Stimulated activated CD4-positive, alpha-beta T cell treated with anti-CD3 and anti-CD28 coated beads, Interleukin-2, amount 100 ng/mL, for 48 hours (primary cell): Measurements from ENCODE around the gene WASF2.
"Not testable (repeated sequence)": the region's sequence is repeated elsewhere in the genome, so short reads cannot be mapped to it uniquely, and the experiment has no call there.

ENCODE experiments used
- DNase-seq, 2 donors: peaks; one replicate each; pipeline ENCODE4 v3.0.0-alpha.2; 2020

The WASF2 gene

DNA sequence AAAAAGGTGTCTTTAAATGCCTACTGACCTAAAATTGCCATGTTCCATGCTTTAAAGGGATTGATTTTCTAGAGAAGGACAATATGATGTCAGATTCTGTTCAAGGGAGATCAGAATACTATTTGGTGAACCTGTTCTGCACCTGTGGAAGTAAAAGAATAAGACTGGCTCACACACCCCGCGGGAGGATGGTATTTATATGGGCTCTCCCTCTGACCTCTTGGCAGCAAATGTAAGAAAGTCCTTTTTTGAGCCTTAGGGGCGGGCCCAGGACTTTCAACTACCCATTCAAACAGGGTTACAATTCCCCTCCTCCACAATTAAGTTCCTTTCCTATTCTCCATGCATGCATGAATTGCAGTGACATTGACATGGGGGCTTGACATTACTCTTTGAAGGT is 42.1 kb downstream of the WASF2 start:
- no peak for DNase-seq

DNA sequence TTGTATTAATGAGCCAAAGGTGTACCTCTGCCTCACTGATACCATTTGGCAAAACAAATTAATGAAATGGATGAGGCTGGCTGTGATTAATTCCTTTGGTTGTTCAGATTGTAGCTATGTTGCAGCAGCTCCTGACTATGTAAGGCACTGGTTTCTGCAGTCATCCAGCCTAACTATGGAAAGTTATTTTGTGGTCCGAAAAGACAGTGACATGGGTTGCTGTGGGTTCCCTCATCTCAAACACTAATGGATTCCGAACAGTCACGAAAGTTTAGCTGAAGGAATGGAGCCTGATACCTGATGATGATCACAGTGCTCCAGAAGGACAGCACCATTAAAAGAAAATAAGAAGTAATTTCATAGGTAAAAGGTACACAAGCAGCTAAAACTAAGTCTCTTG is 42.6 kb downstream of the WASF2 start:
- DNase-seq = no peak

DNA sequence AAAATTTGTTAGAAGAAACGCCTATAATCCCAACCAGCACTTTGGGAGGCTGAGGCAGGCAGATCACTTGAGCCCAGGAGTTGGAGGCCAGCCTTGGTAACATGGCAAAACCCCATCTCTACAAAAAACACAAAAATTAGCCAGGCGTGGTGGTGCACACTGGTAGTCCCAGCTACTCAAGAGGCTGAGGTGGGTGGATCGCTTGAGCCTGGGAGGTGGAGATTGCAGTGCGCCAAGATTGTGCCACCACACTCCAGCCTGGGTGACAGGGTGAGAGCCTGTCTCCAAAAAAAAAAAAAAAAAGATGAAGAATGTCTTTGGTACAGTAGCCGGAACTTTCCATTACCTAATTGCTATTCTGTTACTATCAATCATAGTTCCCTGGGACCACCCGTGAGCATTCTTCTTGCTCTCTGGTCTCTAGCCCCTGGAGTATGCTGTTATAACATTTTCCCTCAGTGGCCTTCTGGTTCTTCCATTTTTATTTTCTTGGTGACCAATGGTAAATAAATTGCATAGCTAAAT is 43.4 kb downstream of the WASF2 start:
- DNase-seq = no peak

DNA sequence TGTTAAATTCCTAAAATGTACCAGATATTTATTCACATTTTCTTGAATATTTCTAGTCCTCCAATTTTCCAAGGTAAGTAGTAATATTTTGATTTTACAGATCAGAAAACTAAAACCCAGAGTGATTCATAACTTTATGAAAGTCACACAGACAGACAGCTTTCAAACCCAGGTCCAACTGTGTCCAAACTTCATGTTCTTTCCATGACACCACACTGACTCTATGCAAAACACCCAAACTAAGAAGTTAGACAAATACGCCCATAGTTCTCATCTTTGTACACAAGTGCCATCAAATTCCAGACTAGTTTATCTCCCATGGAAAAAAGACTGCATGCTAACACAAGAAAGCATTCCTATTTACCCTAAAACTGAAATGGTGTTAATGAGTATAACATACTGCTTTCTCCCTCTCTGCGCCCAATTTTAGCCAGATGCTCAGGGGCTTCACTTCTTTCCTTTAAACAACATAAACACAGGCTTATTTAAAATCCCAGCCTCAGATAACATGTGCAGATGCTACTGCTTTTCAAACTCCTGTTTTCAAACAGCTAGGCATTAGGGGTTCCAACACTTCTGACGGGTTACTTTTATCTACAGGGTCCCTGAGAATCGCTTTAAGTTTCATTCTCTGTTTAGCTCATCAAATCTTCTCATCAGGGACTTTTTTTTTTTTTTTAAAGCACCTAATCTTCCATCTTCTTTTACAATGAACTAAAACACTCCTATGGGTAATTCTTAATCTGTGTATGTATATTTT is 44.6 kb downstream of the WASF2 start:
- DNase-seq = no peak

DNA sequence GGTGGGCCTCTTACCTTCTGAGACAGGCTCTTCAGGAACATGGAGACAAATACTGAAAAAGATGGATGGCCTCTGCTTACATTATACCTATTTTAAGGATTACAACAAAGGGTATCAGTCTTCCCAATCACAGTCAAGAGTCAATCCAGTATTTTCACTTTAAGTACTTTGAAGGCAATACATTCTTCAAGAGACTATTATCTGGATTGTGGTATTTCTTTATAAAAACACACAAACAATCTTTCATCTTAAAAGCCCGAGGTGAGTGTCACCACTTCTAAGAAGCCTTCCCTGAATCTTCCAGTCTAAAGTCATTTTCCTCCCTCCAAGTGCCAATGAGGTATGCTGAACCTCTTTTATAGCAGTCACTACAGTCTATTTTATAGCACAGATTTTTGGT is 45.3 kb downstream of the WASF2 start:
- no peak for DNase-seq

DNA sequence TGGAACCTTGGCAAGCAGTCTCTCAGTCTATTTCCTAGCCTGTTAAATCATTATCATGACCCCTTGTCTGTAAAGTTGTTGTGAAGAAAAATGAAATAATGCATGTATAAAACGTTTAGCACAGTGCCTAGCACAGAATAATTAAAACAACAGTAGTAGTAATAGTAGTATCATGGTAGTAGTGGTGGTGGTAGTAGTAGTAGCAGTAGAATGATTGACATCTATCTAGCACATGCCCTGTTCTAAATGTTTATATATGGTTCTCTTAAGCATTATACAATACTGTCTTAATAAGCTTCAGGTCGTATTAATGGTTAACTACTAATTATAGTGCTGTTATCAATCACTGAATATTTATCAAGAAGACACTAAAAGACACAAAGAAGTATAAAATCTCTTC is 50.8 kb downstream of the WASF2 start:
- no peak for DNase-seq

DNA sequence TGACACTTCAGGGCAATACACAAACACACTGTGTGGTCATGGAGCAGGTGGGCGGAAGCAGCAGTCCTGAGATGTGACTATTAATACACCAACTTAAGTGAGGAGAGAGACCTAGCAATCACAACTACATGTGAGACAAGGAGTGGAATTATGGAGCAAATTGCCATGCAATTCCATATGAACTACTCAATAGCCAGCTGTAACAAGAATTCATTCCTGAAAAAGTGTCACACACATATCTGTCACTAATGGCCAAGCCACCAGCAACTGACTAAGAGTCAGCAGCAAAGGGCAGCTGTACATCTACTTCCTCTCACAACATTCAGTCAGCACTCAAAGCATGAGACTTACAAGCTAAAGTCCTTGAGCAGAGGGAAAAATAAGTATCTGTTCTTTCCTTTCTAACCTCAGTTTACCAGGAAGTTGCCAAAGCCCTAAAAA is 51.3 kb downstream of the WASF2 start:
- no peak for DNase-seq

DNA sequence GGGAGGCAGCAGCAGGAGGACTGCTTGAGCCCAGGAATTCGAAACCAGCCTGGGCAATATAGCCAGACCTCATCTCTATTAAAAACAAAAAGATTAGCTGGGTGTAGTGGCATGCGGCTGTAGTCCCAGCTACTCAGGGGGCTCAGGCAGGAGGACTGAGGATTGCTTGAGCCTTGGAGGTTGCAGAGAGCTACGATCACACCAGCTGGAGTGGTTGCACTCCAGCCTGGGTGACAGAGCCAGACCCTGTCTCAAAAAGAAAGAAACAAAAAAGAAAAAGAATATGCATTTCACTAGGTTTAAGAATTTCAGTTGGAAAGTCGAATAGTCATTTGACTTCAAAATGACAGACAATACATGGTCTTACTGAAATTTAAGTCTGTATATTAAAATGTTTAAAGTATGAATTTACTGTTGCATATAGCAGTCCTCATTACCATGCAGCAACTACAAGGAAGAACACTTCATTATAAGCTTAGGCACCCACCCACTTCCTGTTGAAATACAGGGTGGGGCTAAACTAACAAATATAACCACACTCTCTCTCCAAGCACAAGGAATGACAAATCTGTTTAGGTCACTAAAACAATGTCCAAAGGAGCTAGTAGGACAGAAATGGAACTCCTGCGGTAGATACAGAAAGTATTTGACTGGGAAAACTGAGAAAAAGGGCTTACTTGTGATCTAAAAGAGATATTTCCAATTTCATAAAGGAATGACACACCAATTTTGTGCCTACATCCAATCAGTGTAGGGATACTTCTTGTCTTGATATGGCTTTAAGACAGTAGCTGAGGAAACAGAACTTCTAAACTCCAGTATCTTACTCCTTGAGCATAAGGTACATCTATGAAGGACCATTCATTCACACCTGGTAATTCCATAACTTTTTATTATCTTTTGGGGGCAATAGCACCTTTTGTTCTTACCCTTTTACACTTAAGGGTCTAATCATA is 53.5 kb downstream of the WASF2 start:
- DNase-seq = no peak

DNA sequence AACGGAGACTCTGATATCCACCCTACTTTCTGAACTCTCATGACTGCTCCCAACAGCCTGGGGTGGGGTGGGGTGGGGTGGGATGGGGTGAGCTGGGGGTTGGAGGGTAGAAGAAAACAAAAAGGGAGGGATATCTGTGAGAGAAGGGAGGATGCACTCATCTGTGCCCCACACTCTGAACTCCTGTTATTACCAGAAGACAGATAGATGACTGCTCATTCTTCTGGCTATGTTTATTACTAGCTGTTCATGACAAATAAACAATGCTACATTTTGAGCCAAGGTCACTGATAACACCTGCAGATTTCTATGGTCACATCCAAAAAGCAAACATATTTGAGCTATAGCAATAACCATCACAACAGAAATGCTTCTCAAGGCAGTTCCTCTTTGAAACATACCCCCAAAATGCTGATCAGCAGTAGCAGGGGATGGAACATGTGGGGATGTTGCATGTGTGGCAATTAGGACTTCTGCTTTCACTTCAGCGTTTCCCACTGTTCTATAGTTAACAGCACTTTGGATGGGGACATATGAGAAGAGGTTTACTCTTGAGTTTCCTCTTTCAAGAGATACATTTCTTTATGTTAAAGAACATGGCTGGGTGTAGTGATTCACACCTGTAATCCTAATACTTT is 54.3 kb downstream of the WASF2 start:
- DNase-seq = no peak

DNA sequence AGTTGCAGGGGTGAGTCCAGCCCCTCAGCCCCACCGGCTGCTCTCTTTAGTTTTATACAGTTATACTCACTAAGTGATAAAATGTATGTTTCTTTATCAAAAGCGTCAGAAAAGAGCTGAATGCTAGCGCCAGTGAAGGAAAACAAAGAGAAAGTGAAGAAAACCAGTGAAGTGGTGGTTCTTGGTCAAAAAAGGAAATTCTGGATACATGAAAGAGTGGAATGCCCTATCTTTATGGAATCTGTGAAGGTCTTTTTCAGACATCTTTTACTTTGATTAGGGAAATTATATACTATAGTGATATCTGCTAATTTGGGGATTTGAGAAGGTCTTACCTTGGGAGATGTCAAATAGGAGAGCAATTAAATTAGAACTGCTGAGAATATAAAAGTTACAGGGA is 56.3 kb downstream of the WASF2 start:
- DNase-seq = no peak

DNA sequence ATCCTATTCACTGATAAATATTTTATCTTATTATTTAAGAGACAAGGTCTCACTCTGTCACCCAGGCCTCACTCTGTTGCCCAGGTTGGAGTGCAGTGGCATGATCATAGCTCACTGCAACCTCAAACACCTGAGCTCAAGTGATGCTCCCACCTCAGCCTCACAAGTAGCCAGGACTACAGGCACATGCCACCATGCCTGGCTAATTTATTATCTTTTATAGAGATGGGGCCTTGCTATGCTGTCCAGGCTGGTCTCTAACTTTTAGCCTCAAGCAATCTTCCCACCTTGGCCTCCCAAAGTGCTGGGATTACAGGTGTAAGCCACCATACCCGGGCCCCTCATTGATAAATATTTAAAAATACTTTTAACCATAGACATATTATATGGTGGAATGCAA is 57.2 kb downstream of the WASF2 start:
- DNase-seq = not testable (repeated sequence)

DNA sequence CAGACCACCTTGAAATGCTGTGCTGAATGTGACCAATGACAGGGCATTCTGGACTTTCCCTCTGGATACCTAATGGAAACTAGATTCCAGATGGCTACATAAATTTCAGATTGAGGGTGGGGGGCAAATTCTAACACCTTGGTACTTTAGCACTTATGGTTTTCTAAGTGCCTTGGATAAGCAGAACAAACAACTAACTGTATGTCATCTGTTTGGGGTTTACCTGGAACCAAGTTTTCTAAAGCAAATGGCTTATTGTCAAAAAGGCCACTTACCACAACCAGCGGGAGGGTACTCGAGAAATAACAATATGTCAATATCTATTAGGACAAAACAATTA is 58.4 kb downstream of the WASF2 start:
- DNase-seq = no peak

DNA sequence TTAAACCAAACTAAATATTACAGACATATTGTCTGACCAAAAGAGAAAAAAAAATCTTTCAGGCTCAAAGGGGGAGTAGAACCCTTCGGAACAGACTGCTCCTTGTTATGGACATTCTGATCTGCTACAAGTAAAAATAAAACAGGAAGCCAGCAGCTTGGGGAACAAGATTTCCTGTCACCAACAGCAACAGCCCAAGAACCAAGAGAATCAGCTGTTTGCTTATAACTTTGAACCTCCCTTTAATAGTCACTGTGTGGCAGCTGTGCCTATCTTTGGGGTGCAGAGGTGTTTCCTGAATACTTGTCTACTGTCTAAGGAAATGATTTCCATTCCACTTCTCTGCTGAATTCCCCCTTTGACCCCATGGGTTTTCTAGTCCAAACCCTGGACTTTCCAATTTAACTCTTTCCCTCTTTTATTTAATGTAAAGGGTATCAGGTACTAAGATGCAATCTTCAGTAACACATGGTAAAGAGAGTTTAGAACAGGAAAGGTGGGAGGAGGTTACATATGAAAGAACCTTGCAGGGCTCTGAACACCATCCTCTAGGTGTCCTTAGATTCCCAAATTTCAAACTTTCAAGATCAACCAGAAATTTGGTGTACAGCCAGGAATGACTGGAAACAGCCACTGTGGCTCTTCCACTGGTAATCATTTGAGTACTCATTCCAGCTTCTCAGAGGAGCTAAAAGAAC is 58.9 kb downstream of the WASF2 start:
- no peak for DNase-seq

DNA sequence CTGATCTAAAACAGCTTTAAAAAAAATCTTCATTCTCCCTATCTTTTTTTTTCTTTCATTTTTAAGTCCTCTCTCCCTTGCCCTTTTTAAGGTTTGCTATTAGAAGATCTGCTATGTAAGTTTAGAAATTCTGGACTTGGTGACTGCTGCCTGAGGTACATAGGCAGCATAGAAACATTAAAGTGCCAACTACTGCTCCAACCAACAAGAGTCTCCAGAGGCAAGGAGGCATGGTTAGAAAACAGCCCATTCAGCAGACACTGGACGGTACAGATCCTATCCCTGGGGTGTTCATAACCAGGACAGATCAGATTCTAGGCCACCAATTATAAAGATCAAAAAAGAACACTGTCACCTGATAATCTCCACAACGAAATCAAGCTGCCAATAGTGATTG is 60.9 kb downstream of the WASF2 start:
- no peak for DNase-seq

DNA sequence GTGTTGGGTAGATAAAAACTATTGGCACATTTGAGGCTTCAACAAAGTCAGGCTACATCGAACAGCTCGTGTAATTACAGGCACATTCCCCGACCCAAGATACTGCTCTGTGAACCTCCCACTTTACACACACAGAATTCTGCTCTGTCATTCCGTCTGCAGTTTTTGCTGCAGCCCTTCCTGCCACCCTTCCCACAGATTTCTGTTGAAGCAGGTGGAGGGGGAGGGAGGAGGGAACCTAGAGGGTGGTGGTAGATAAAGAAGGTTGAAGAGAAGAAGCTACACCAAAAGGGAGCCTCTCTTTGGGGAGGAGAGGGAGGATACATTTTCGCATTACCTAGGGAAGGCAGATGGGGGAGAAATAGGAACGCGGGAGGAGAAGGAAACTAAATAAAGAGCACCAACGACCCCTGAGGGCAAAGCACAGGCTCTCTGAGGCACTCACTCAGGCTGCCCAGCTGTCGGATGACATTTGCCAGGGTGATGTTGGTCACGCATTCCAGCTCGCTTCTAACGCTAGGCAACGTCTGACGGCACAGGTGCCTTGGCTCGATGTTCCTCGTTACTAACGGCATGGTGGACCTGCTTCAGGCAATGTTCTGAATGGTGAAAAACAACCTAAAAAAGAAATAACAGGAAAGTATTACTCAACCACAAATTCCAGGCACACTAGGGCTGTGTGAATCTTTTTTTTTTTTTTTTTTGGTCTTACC is 61.5 kb downstream of the WASF2 start:
- DNase-seq = no peak

DNA sequence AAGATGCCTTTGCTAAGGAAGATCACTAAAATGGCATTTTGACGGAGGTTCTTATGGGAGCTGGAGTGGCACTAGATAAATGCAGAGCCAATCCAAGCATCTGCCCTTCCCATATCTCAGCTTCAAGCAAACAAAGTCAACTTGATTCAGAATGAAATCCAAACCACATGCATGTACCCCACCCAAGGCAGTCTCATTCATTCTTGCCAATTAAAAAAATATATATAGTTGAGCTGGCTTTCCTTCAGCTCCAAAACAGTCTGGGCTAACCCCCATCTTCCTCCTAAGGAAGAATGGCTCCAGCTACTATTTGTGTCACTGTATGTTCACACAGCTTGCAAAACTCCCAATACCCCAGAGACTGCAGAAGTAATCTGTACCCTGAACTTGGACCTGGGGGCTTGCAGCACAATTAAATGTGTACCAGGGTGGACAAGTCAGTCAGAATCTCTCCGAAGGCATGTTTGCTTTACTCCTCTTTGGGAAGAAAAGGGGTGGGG is 62.1 kb downstream of the WASF2 start:
- DNase-seq = no peak

DNA sequence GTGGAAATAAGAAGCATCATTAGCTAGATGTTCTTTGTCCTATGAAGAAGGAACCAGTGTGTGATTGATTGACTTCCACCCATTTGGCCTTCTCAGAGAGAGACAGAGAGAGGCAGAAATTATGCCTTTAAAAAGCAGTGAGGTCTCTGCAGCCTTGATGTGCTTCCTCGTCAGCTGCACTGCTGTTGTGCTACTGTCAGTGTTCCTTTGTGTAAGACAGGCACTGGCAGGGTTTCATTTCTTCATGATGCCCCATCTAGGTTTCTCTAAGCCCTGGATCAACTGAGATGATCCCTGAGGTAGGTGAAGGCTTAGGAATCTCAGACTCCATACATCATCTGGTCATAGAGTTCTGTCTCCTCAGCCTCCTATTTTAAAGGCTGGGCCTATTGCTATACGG is 62.6 kb downstream of the WASF2 start:
- no peak for DNase-seq

DNA sequence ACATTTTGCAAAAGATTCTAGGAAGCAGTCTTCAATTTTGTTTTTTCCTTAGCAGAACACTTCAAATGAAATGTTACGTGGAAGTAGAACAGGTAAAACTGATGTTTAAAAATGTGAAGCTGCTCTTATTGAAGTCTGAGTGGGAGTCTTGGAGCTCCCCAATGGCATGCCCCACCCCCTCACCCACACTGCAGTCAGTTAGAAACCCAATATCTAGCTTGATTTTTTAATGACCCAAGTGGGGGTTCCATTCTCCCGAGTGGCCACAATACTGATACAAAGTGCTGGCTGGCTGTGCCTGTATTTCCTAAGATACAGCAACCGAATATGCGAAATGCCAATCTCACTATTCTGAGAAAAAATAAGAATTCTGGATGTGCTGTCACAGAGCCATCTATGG is 66.3 kb downstream of the WASF2 start:
- no peak for DNase-seq

DNA sequence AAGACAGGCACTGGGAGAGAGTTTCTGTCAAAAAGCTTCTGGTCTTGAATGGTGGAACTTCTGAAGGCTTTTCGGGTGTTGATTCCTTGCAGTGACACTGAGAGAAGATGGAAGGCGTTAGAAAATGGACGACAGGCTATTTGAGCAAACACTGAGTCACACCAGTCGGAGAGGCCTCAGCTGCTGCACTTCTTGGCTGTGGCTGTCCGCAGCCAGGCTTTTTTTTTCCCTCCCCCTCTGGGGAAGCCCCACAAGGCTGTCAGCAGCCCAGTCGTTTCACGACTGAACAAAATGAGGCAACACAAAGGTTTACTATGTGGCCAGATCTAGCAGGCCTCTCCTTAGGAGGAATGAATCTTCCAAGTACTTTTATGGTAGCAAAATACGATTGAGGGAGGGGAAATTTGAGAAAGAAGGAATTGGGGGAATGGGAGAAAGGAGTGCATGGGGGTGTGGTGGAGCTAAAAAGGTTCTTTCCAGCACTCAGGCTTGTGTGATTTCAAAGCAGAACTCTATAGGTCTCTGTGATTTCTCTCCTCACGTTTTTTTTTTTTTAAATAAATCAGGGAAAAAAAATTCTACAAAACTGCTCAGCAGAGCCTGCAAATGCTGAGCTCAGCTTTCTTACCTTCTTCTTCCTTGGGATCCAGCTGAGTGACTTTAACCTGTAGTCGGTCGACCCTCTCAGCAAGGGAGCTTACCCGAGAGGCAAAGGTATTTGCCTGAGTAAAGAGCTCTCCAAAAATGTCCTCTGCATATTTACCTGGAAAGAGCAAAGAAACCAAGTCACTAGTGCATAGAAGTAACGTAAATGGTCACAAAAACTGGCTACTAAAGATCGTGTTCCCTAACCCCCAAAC is 71.4 kb downstream of the WASF2 start:
- DNase-seq = peak; percentile 48 to 59

DNA sequence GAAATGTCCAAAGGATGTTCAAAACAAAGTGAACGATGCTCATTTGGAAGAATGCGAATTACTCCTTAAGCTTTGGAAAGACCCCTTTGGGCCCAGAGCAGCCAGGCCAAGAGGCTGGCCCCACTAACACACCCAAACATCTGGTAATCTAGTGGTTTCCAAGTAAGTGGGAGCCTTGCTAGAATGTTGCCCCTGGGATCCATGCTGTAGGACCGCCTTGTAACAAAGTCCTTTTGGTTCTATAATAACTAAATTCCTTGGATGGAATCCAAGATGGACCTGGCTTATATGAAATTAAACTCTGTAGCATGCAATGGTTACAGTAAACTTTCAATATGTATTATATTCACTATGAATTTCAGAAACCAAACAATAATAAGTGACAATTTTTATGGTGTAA is 72.3 kb downstream of the WASF2 start:
- no peak for DNase-seq
